Vagina (tissue), 2 donors: ENCODE measurements around the gene DLST.

Source experiments
- CTCF ChIP-seq, 3 experiments: fragments of 450-650 bp in 2 of 3; fragments of 200-600 bp in 1 of 3; sonication (generic) in 1 of 3; IDR thresholded peaks; one replicate each; pipeline ENCODE4 v1.5.1; 2017 to 2019; ENCODE audit warnings: antibody characterized with exemption in 3 of 3, mild to moderate bottlenecking in 2 of 3, moderate library complexity in 2 of 3
- POLR2A ChIP-seq, 2 donors: fragments of 450-650 bp; IDR thresholded peaks; one replicate each; pipeline ENCODE4 v1.6.1; 2017; ENCODE audit warnings: antibody characterized with exemption in 2 of 2, mild to moderate bottlenecking in 2 of 2, moderate library complexity in 2 of 2
- POLR2AphosphoS5 ChIP-seq, 2 donors: sonication (generic); formaldehyde crosslinking; IDR thresholded peaks; one replicate each; pipeline ENCODE4 v1.9.0; 2017; ENCODE audit warnings: antibody characterized with exemption in 2 of 2, mild to moderate bottlenecking in 2 of 2, low read depth in 1 of 2; ENCODE audit not compliant: insufficient read depth in 1 of 2

- TF ChIP-seq CTCF (IDR thresholded peaks at IDR 0.05) (no peak), POLR2A (IDR thresholded peaks at IDR 0.05) (no peak), POLR2AphosphoS5 (IDR thresholded peaks at IDR 0.05; ENCODE audit: insufficient read depth in 1 of 2, low read depth in 1 of 2) (peak in 1 of 2 donors; percentile 51)
Observed at GRCh38 chr14:74917646-74918081, 35.9 kb downstream of the DLST start.
